Neural cell (in vitro differentiated cells): ENCODE results near the gene RSBN1. TPM values are rescaled to one million over a fixed set of nuclear protein-coding genes. Genes with fewer than 3 reads are reported as not detected.

Experiments used
- H2AFZ ChIP-seq: fragments of 200-600, 300-800 bp; sonication (generic), shearing (Covaris generic); 2 replicates; pipeline ENCODE4 v1.6.0; 2014; ENCODE audit warnings: low read depth, mild to moderate bottlenecking, antibody characterized with exemption, low read length, moderate library complexity
- H3F3A ChIP-seq: fragments of 200-600 bp; shearing (Covaris generic); 2 replicates; pipeline ENCODE4 v1.6.1; 2016; ENCODE audit warnings: mild to moderate bottlenecking, moderate library complexity, mixed read lengths, antibody characterized with exemption, low read length; ENCODE audit not compliant: insufficient read depth, poor library complexity, severe bottlenecking
- H3K27ac ChIP-seq: fragments of 200-600, 300-800 bp; sonication (generic), shearing (Covaris generic); 2 replicates; pipeline ENCODE4 v1.5.1; 2014; ENCODE audit warnings: mild to moderate bottlenecking, low read length, moderate library complexity
- H3K27me3 ChIP-seq: fragments of 300-800, 200-600 bp; sonication (generic), shearing (Covaris generic); 2 replicates; pipeline ENCODE4 v1.6.0; 2014; ENCODE audit warnings: mild to moderate bottlenecking, low read depth, low read length, moderate library complexity; ENCODE audit not compliant: insufficient read depth
- H3K36me3 ChIP-seq: fragments of 300-800, 200-600 bp; sonication (generic), shearing (Covaris generic); 2 replicates; pipeline ENCODE4 v1.5.1; 2014; ENCODE audit warnings: mild to moderate bottlenecking, antibody characterized with exemption, low read length, moderate library complexity; ENCODE audit not compliant: insufficient read depth
- H3K4me2 ChIP-seq: fragments of 300-800, 200-600 bp; sonication (generic), shearing (Covaris generic); 2 replicates; pipeline ENCODE4 v1.6.0; 2014; ENCODE audit warnings: mild to moderate bottlenecking, low read length
- H3K4me3 ChIP-seq: fragments of 300-800, 200-600 bp; sonication (generic), shearing (Covaris generic); 2 replicates; pipeline ENCODE4 v1.5.1; 2014; ENCODE audit warnings: mild to moderate bottlenecking, low read length, moderate library complexity
- H3K79me2 ChIP-seq: fragments of 200-600 bp; shearing (Covaris generic); replicated peaks from 2 replicates; pipeline ENCODE4 v1.6.0; 2014; ENCODE audit warnings: mild to moderate bottlenecking, low read length, moderate library complexity; ENCODE audit not compliant: insufficient read depth
- H3K9ac ChIP-seq: fragments of 300-800, 200-600 bp; sonication (generic), shearing (Covaris generic); 2 replicates; pipeline ENCODE4 v1.6.1; 2016; ENCODE audit warnings: mild to moderate bottlenecking, low read length, mixed read lengths
- H3K9me2 ChIP-seq: fragments of 200-600 bp; shearing (Covaris generic); 2 replicates; pipeline ENCODE4 v1.6.1; 2016; ENCODE audit warnings: mild to moderate bottlenecking, low read length, mixed read lengths; ENCODE audit not compliant: insufficient read depth
- H3K9me3 ChIP-seq: fragments of 200-600, 300-800 bp; sonication (generic), shearing (Covaris generic); 2 replicates; pipeline ENCODE4 v1.6.1; 2016; ENCODE audit warnings: mild to moderate bottlenecking, mixed run types, low read length, moderate library complexity, mixed read lengths
- H4K20me1 ChIP-seq: fragments of 200-600 bp; shearing (Covaris generic); 2 replicates; pipeline ENCODE4 v1.6.1; 2016; ENCODE audit warnings: mild to moderate bottlenecking, mixed run types; ENCODE audit not compliant: insufficient read depth
- EP300 ChIP-seq: fragments of 450-650 bp; conservative IDR thresholded peaks from 2 replicates; pipeline ENCODE4 v1.6.1; 2014; ENCODE audit warnings: antibody characterized with exemption, mild to moderate bottlenecking, moderate library complexity; ENCODE audit not compliant: poor library complexity, severe bottlenecking
- EZH2 ChIP-seq: fragments of 200-600, 300-800 bp; shearing (Covaris generic), sonication (generic); IDR thresholded peaks from 2 replicates; pipeline ENCODE4 v1.6.1; 2014; ENCODE audit warnings: antibody characterized with exemption, low read length, borderline replicate concordance, mild to moderate bottlenecking; ENCODE audit not compliant: insufficient read depth, poor library complexity, severe bottlenecking
- MXI1 ChIP-seq: fragments of 450-650 bp; conservative IDR thresholded peaks from 2 replicates; pipeline ENCODE4 v1.6.1; 2014; ENCODE audit warnings: antibody characterized with exemption, mild to moderate bottlenecking; ENCODE audit not compliant: poor library complexity, severe bottlenecking
- POLR2AphosphoS5 ChIP-seq: IDR thresholded peaks from 2 replicates; pipeline ENCODE4 v1.6.1; 2012
- RAD21 ChIP-seq: fragments of 450-650 bp; conservative IDR thresholded peaks from 2 replicates; pipeline ENCODE4 v1.6.1; 2014; ENCODE audit warnings: antibody characterized with exemption, mild to moderate bottlenecking, moderate library complexity
- SMC3 ChIP-seq: fragments of 450-650 bp; conservative IDR thresholded peaks from 2 replicates; pipeline ENCODE4 v1.6.1; 2014; ENCODE audit warnings: antibody characterized with exemption, mild to moderate bottlenecking, moderate library complexity; ENCODE audit not compliant: poor library complexity
- TAF1 ChIP-seq: IDR thresholded peaks from 2 replicates; pipeline ENCODE4 v1.6.1; 2012; ENCODE audit warnings: low read depth
- polyA plus RNA-seq: library from polyadenylated mRNA; depleted of rRNA; stranded (reverse); fragments of >200 nt; gene quantifications from 2 replicates; pipeline ENCODE4 v1.2.3, GENCODE V29; 2014
- TF ChIP-seq, protein P1 (sequence below): IDR thresholded peaks from 2 replicates; pipeline ENCODE4 v1.6.1; 2012; ENCODE audit warnings: borderline replicate concordance
- TF ChIP-seq, protein P2 (sequence below): fragments of 450-650 bp; IDR thresholded peaks from 2 replicates; pipeline ENCODE4 v1.5.1; 2014; ENCODE audit warnings: antibody characterized with exemption, mild to moderate bottlenecking, moderate library complexity; ENCODE audit not compliant: poor library complexity, severe bottlenecking

The RSBN1 gene
- polyA plus RNA-seq, 1 donor from 2014 or later = 33.7 TPM

DNA sequence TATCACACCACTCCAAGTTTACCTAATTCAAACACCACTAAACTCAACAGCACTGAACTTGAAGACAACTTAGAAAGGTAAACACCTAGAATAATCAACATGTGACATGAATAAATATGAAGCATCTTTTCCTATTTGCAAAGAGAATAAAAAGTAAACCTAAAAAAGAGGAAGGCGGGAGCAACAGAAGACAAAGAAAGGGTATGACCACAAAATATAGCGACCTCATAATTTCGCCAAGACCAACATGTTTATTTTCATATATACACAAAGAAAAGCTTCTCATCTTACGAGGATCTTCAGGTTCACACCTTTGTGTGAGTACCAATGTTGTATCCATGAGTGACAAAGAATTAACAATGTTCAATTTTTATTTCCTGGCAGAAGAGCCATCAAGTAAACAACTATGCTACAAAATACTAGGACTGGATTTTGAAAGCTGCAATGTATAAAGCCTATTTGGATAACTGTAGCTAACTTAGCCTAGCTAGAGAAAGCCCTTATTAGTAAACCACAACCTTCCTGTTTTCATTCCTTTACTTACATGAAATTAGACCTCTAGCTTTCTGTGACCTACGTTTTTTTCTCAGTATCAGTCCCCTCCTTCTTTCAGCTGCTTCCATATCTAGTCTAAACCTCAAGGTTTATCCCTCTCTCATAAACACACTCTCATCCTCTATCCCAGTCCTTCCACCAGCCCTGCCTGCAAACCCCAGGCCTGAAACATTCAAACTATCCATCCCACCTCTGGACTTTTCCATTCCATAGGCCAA lies 31.7 kb downstream of the RSBN1 start:
- peaks cover 65% of the 10 kb centered on the region for H3K79me2 ChIP-seq
- H2AFZ ChIP-seq = no peak overlapping the region
- H3K9me3 ChIP-seq = no peaks in the 10 kb centered on the region
- H3K4me3 ChIP-seq = no peak overlapping the region
- no peak overlapping the region for H3K9ac ChIP-seq
- H3K9me2 ChIP-seq = no peaks in the 10 kb centered on the region
- no peaks in the 10 kb centered on the region for H3K27me3 ChIP-seq
- H3K4me2 ChIP-seq = no peak overlapping the region
- no peaks in the 10 kb centered on the region for H3K36me3 ChIP-seq
- no peak for TF ChIP-seq SMC3
- TF ChIP-seq, protein P1, sequence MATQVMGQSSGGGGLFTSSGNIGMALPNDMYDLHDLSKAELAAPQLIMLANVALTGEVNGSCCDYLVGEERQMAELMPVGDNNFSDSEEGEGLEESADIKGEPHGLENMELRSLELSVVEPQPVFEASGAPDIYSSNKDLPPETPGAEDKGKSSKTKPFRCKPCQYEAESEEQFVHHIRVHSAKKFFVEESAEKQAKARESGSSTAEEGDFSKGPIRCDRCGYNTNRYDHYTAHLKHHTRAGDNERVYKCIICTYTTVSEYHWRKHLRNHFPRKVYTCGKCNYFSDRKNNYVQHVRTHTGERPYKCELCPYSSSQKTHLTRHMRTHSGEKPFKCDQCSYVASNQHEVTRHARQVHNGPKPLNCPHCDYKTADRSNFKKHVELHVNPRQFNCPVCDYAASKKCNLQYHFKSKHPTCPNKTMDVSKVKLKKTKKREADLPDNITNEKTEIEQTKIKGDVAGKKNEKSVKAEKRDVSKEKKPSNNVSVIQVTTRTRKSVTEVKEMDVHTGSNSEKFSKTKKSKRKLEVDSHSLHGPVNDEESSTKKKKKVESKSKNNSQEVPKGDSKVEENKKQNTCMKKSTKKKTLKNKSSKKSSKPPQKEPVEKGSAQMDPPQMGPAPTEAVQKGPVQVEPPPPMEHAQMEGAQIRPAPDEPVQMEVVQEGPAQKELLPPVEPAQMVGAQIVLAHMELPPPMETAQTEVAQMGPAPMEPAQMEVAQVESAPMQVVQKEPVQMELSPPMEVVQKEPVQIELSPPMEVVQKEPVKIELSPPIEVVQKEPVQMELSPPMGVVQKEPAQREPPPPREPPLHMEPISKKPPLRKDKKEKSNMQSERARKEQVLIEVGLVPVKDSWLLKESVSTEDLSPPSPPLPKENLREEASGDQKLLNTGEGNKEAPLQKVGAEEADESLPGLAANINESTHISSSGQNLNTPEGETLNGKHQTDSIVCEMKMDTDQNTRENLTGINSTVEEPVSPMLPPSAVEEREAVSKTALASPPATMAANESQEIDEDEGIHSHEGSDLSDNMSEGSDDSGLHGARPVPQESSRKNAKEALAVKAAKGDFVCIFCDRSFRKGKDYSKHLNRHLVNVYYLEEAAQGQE = no peak
- TF ChIP-seq, protein P2, sequence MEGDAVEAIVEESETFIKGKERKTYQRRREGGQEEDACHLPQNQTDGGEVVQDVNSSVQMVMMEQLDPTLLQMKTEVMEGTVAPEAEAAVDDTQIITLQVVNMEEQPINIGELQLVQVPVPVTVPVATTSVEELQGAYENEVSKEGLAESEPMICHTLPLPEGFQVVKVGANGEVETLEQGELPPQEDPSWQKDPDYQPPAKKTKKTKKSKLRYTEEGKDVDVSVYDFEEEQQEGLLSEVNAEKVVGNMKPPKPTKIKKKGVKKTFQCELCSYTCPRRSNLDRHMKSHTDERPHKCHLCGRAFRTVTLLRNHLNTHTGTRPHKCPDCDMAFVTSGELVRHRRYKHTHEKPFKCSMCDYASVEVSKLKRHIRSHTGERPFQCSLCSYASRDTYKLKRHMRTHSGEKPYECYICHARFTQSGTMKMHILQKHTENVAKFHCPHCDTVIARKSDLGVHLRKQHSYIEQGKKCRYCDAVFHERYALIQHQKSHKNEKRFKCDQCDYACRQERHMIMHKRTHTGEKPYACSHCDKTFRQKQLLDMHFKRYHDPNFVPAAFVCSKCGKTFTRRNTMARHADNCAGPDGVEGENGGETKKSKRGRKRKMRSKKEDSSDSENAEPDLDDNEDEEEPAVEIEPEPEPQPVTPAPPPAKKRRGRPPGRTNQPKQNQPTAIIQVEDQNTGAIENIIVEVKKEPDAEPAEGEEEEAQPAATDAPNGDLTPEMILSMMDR = no peak
- TF ChIP-seq EP300 = no peak
- no peak for TF ChIP-seq POLR2AphosphoS5
- TF ChIP-seq EZH2 = no peak
- no peak for TF ChIP-seq MXI1
- TF ChIP-seq TAF1 = no peak
- TF ChIP-seq RAD21 = no peak
- H3F3A ChIP-seq = no peaks in the 10 kb centered on the region
- H3K27ac ChIP-seq = no peak overlapping the region
- peaks cover 3% of the 10 kb centered on the region for H4K20me1 ChIP-seq

DNA sequence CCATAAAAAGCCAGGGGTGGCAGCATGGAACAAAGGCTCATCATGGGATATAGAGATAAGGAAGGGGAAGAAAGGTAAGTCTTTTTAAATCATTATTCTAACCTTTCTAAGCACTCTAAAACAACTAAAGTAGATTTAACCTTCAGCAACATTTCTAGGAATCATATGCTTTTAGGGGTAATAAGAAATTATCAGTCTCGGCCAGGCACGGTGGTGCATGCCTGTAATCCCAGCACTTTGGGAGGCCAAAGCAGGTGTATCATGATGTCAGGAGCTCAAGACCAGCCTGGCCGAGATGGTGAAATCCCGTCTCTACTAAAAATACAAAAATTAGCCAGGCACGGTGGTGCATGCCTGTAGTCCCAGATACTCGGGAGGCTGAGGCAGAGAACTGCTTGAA lies 32.7 kb downstream of the RSBN1 start:
- Histone ChIP-seq H4K20me1 (peaks cover 3% of the 10 kb centered on the region), H3K9me2 (no peaks in the 10 kb centered on the region), H3F3A (no peaks in the 10 kb centered on the region), H3K4me3 (no peak overlapping the region), H3K9me3 (no peaks in the 10 kb centered on the region), H3K9ac (no peak overlapping the region), H3K79me2 (peaks cover 64% of the 10 kb centered on the region), H3K27ac (no peak overlapping the region), H3K27me3 (no peaks in the 10 kb centered on the region), H3K36me3 (no peaks in the 10 kb centered on the region), H3K4me2 (no peak overlapping the region), H2AFZ (no peak overlapping the region)
- TF ChIP-seq EZH2 = no peak
- TF ChIP-seq, protein P2 = no peak
- no peak for TF ChIP-seq SMC3
- TF ChIP-seq, protein P1 = no peak
- no peak for TF ChIP-seq POLR2AphosphoS5
- no peak for TF ChIP-seq EP300
